GM19372 (cell line): ENCODE measurements around the gene MRPL51.

Experiments
- ATAC-seq: cut with Tn5 transposase; IDR thresholded peaks from one replicate; pipeline ENCODE4 v1.9.1; 2021; ENCODE audit warnings: mild to moderate bottlenecking, low read depth, moderate library complexity; ENCODE audit not compliant: unreplicated experiment

MRPL51 gene

GRCh38 chr12:6442836-6443235 is 50.2 kb downstream of the MRPL51 start:
- no peak for ATAC-seq
